Activated T-cell treated with anti-CD3 and anti-CD28 coated beads, Interleukin-2, amount 50 U/mL, for 72 hours (primary cell): ENCODE results near the gene DTX4. TPM values are rescaled to one million over a fixed set of nuclear protein-coding genes. Genes with fewer than 3 reads are reported as not detected.

Source experiments
- total RNA-seq, 2 donors: library from RNA; stranded (reverse); gene quantifications; one replicate each; pipeline ENCODE4 v1.2.3, GENCODE V29; 2022

The DTX4 gene
- total RNA-seq, 2 donors from 2014 or later = 0.70 TPM; not detected in 1

Other genes with a start within 250 kb of the DTX4 start
- gene GLYATL1, start 232.6 kb upstream of the DTX4 start, total RNA-seq = under 1 TPM in 1 of 2 donors, not detected in 1; 0.24 TPM
- gene GLYATL1B, start 85.8 kb upstream of the DTX4 start, total RNA-seq = not detected
- gene FAM111B, start 64.9 kb upstream of the DTX4 start, total RNA-seq = 1 to 10 TPM; 7.4 to 9.1 TPM
- gene FAM111A, start 29.3 kb upstream of the DTX4 start, total RNA-seq = 100 to 1,000 TPM; 117 to 140 TPM
- gene MPEG1, start 40.8 kb downstream of the DTX4 start, total RNA-seq = under 1 TPM in 1 of 2 donors, not detected in 1; 0.05 TPM
- not detected for gene OR5AN1, start 186.8 kb downstream of the DTX4 start, total RNA-seq